T-cell (primary cell): ENCODE results near the gene LRP1B. TPM values are rescaled to one million over a fixed set of nuclear protein-coding genes. Genes with fewer than 3 reads are reported as not detected.

Experiments used
- ATAC-seq, 4 experiments: fragments of 200-7000 bp in 3 of 4; fragments of 150-1000 bp in 1 of 4; cut with Tn5 transposase; replicated peaks in 1 of 4; 1 replicate in 3 of 4; 2 replicates in 1 of 4; pipeline ENCODE4 v1.10.0; 2021; ENCODE audit warnings: moderate library complexity in 3 of 4, mild to moderate bottlenecking in 2 of 4, moderate number of reproducible peaks in 1 of 4
- CTCF ChIA-PET, 2 donors: fragments of 300-600 bp; sonication (Branson Sonifier 250); formaldehyde crosslinking; loops; one replicate each; lab custom pipeline; 2022; ENCODE audit warnings: antibody characterized with exemption in 2 of 2; lab: Charles Lee
- POLR2A ChIA-PET, 2 donors: fragments of 300-600 bp; sonication (Branson Sonifier 250); formaldehyde crosslinking; loops; one replicate each; lab custom pipeline; 2022; ENCODE audit warnings: antibody characterized with exemption in 2 of 2; lab: Charles Lee
- DNase-seq, 35 experiments: peaks; one replicate each; pipeline versions ENCODE4 v3.0.0 to v3.0.0-alpha.2; 2013 to 2023
- H3K27ac ChIP-seq: one replicate; pipeline ENCODE4 v1.5.1; 2013; ENCODE audit warnings: low read length
- H3K27me3 ChIP-seq, 2 experiments: replicated peaks in 1 of 2; 1 replicate in 1 of 2; 2 replicates in 1 of 2; pipeline versions ENCODE4 v1.6.1 to v1.7.0; 2013; ENCODE audit warnings: low read length in 1 of 2, mixed read lengths in 1 of 2; ENCODE audit not compliant: control insufficient read depth in 2 of 2, insufficient read depth in 2 of 2; ENCODE audit errors: extremely low read depth in 1 of 2
- H3K36me3 ChIP-seq, 2 donors: 1 replicate in 1 of 2; 2 replicates in 1 of 2; pipeline versions ENCODE4 v1.6.1 to v1.7.0; 2013; ENCODE audit warnings: low read length in 1 of 2; ENCODE audit not compliant: control insufficient read depth in 2 of 2, insufficient read depth in 1 of 2; ENCODE audit errors: extremely low read depth in 1 of 2
- H3K4me1 ChIP-seq, 2 experiments: 1 replicate in 1 of 2; 2 replicates in 1 of 2; pipeline versions ENCODE4 v1.6.1 to v1.7.0; 2013; ENCODE audit warnings: low read length in 2 of 2, mixed read lengths in 1 of 2; ENCODE audit not compliant: insufficient read depth in 2 of 2, control insufficient read depth in 1 of 2; ENCODE audit errors: extremely low read depth in 1 of 2
- H3K4me3 ChIP-seq, 2 donors: 1 replicate in 1 of 2; 2 replicates in 1 of 2; pipeline versions ENCODE4 v1.5.1 to v1.7.0; 2013; ENCODE audit warnings: mild to moderate bottlenecking in 2 of 2, low read length in 1 of 2, moderate library complexity in 1 of 2; ENCODE audit not compliant: control insufficient read depth in 1 of 2; ENCODE audit errors: extremely low read depth in 1 of 2
- H3K9me3 ChIP-seq: 2 replicates; pipeline ENCODE4 v1.7.0; 2013
- H3K27ac Mint-ChIP-seq, 2 donors: one replicate each; pipeline ENCODE4 v1.8.0; 2020 to 2021; ENCODE audit warnings: mild to moderate bottlenecking in 2 of 2, mixed read lengths in 2 of 2
- H3K27me3 Mint-ChIP-seq, 2 donors: one replicate each; pipeline ENCODE4 v1.8.0; 2021 to 2022; ENCODE audit warnings: mixed read lengths in 2 of 2
- H3K36me3 Mint-ChIP-seq: one replicate; pipeline ENCODE4 v1.8.0; 2021; ENCODE audit warnings: mixed read lengths
- H3K4me1 Mint-ChIP-seq, 3 donors: one replicate each; pipeline ENCODE4 v1.8.0; 2020 to 2022; ENCODE audit warnings: mixed read lengths in 3 of 3, mild to moderate bottlenecking in 1 of 3
- H3K4me3 Mint-ChIP-seq, 3 donors: one replicate each; pipeline ENCODE4 v1.8.0; 2020 to 2022; ENCODE audit warnings: mild to moderate bottlenecking in 3 of 3, mixed read lengths in 3 of 3, moderate library complexity in 3 of 3
- H3K9me3 Mint-ChIP-seq, 3 donors: one replicate each; pipeline ENCODE4 v1.8.0; 2020 to 2022; ENCODE audit warnings: mixed read lengths in 3 of 3
- whole genome bisulfite sequencing: methylation state at CpG from one replicate; pipeline ENCODE4 v1.1.5; 2013; ENCODE audit warnings: missing lambda C conversion rate; ENCODE audit not compliant: insufficient coverage; 5-methylcytosine and 5-hydroxymethylcytosine counted together
- total RNA-seq, 35 experiments: library from RNA in 6 of 35; stranded (reverse) in 6 of 35; fragments of 120-200 nt in 1 of 35; gene quantifications; one replicate each; pipeline versions ENCODE4 v1.2.1 to v1.2.4 and lab custom pipeline; 2013 to 2026

Gene LRP1B
- total RNA-seq, 5 donors from 2014 or later (not counting 1 experiment from before 2014, with no cell fraction given) = not detected

- 20% methylated on average over 1 of the region's 1 CpG for WGBS
- Histone ChIP-seq H3K4me1 (no peaks in the 10 kb centered on the region), H3K27ac (no peak overlapping the region), H3K36me3 (no peaks in the 10 kb centered on the region), H3K27me3 (no peaks in the 10 kb centered on the region), H3K4me3 (no peak overlapping the region), H3K9me3 (no peaks in the 10 kb centered on the region)
- Mint-ChIP-seq H3K27ac (no peak overlapping the region), H3K36me3 (no peaks in the 10 kb centered on the region), H3K27me3 (no peaks in the 10 kb centered on the region), H3K4me3 (no peak overlapping the region), H3K4me1 (no peaks in the 10 kb centered on the region), H3K9me3 (peaks cover 4 to 12% (median 9%) of the 10 kb centered on the region in 3 donors)
- CTCF ChIA-PET = no interaction called here
- DNase-seq = no peak
- no peak for ATAC-seq
- POLR2A ChIA-PET = no interaction called here
Observed at GRCh38 chr2:141260911-141261310, 869.9 kb downstream of the LRP1B start.

DNA sequence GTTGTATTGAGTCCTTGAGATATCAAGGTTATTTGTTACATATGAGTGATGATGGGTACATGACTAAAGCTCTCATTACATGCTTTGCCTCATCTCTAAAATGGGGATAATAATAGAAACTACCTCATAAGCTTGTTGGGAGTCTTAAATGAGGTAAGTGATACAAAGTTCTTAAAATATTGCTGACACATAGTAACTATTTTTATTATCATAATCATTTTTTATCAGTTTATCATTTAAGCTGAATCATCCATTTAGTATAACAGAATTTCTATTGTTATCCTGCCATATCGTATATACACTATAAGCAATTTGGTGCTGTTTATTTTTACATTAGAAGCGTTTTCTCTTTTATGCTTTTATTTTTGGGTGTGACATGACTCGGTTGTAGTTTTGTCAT, 871.1 kb downstream of the LRP1B start:
- no peaks in the 10 kb centered on the region for H3K27me3 Mint-ChIP-seq
- H3K27ac Mint-ChIP-seq = no peak overlapping the region
- POLR2A ChIA-PET = no interaction called here
- no peaks in the 10 kb centered on the region for H3K27me3 ChIP-seq
- H3K36me3 Mint-ChIP-seq = no peaks in the 10 kb centered on the region
- no peaks in the 10 kb centered on the region for H3K4me1 Mint-ChIP-seq
- H3K9me3 Mint-ChIP-seq = peaks cover 0 to 9% (median 4%) of the 10 kb centered on the region in 3 donors
- CTCF ChIA-PET = no interaction called here
- H3K9me3 ChIP-seq = no peaks in the 10 kb centered on the region
- DNase-seq (no peak), ATAC-seq (no peak)
- no CpG with 5 or more reads among the region's 3 CpGs for WGBS
- no peaks in the 10 kb centered on the region for H3K36me3 ChIP-seq
- H3K4me3 Mint-ChIP-seq = no peak overlapping the region
- no peak overlapping the region for H3K27ac ChIP-seq
- no peaks in the 10 kb centered on the region for H3K4me1 ChIP-seq
- no peak overlapping the region for H3K4me3 ChIP-seq

- Mint-ChIP-seq H3K27ac (no peak overlapping the region), H3K4me3 (no peak overlapping the region), H3K36me3 (no peaks in the 10 kb centered on the region), H3K4me1 (no peaks in the 10 kb centered on the region), H3K27me3 (no peaks in the 10 kb centered on the region), H3K9me3 (peaks cover 4 to 25% (median 10%) of the 10 kb centered on the region in 3 donors)
- ATAC-seq = no peak
- DNase-seq = no peak
- no CpG with 5 or more reads among the region's 1 CpG for WGBS
- ChIA-PET CTCF (no interaction called here), POLR2A (no interaction called here)
- Histone ChIP-seq H3K4me3 (no peak overlapping the region), H3K9me3 (no peaks in the 10 kb centered on the region), H3K36me3 (no peaks in the 10 kb centered on the region), H3K27me3 (no peaks in the 10 kb centered on the region), H3K4me1 (no peaks in the 10 kb centered on the region), H3K27ac (no peak overlapping the region)
Observed at GRCh38 chr2:141242008-141242407, 888.8 kb downstream of the LRP1B start.

DNA sequence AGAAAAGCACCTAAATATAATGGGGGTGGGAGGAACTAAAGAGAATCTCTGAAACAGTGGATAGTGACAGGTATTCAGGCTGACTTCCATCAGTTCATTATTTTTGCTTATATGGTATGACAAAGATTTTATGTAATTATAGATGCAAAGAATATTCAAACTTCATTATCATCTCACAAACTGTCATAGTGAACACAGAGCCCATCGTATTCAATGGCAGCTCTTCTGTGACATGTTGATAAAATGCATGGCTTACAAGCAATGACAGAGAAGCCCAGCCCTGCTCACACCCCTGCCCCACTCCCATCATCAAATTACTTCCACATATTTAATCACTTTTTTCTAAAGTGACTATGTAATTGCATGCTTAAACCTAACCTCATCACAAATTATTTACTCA, 904.3 kb downstream of the LRP1B start:
- ChIA-PET CTCF (interaction anchor here in 1 of 2 donors (0.6 kb wide), 1 partner anchor 9 kb away, joined by 3 read pairs; no protein-coding TSS in a partner anchor), POLR2A (no interaction called here)
- H3K36me3 Mint-ChIP-seq = no peaks in the 10 kb centered on the region
- Histone ChIP-seq H3K9me3 (no peaks in the 10 kb centered on the region), H3K36me3 (no peaks in the 10 kb centered on the region), H3K27me3 (no peaks in the 10 kb centered on the region), H3K4me1 (no peaks in the 10 kb centered on the region), H3K4me3 (no peak overlapping the region), H3K27ac (no peak overlapping the region)
- H3K27me3 Mint-ChIP-seq = no peaks in the 10 kb centered on the region
- no peak overlapping the region for H3K4me3 Mint-ChIP-seq
- no peak overlapping the region for H3K27ac Mint-ChIP-seq
- 64% methylated on average over 1 of the region's 1 CpG for WGBS
- peaks cover 20 to 28% (median 24%) of the 10 kb centered on the region in 3 donors for H3K9me3 Mint-ChIP-seq
- H3K4me1 Mint-ChIP-seq = no peaks in the 10 kb centered on the region
- DNase-seq (no peak), ATAC-seq (no peak)

DNA sequence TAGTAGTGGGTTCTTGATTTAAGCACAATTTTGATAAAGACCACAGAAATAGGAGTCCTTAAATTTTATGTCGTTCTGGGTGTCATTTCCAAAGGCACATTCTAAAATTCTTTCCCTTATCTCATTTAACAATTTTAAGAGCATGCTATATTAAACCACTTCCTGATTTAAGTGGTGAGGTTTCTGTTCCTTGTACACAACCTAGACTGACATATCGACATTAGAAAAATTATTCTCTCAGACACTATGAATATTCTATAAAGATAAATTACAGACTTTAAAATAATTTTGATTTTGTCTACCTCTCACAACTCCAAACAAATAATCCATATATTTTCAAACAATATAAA, 923.8 kb downstream of the LRP1B start:
- Mint-ChIP-seq H3K27me3 (no peaks in the 10 kb centered on the region), H3K4me1 (no peaks in the 10 kb centered on the region), H3K36me3 (no peaks in the 10 kb centered on the region), H3K27ac (no peak overlapping the region), H3K4me3 (no peak overlapping the region), H3K9me3 (peaks cover 9 to 23% (median 23%) of the 10 kb centered on the region in 3 donors)
- CTCF ChIA-PET = no interaction called here
- Histone ChIP-seq H3K9me3 (no peaks in the 10 kb centered on the region), H3K4me1 (no peaks in the 10 kb centered on the region), H3K4me3 (no peak overlapping the region), H3K36me3 (no peaks in the 10 kb centered on the region), H3K27me3 (no peaks in the 10 kb centered on the region), H3K27ac (no peak overlapping the region)
- ATAC-seq = no peak
- DNase-seq = no peak
- no CpG with 5 or more reads among the region's 2 CpGs for WGBS
- POLR2A ChIA-PET = no interaction called here

DNA sequence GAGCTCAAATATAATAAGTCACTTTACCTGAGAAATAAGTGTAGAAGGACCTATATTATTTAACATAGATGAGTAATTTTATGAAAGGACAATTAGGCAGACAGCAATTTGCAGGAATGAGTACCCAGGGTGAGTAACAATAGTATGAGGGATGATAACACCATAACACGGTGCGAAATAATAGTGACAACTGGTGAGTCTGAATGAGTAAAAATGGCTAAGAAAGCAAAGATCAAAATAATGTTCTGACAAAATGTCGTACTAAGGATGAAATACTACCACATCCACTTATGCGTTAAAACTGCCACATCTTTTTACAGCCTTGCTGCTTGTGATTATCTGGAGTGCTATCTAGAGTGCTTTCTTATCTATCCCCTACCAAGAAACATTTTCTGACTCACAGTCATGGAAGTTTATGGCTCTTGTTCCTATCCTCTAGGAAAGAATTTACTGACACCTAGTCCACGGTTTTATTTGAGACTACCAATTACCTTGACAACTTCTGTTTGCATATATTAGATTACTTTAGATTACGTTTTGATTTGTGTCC, 929.7 kb downstream of the LRP1B start:
- peaks cover 9 to 21% (median 14%) of the 10 kb centered on the region in 3 donors for H3K9me3 Mint-ChIP-seq
- H3K27ac Mint-ChIP-seq = no peak overlapping the region
- no peak overlapping the region for H3K4me3 Mint-ChIP-seq
- H3K4me3 ChIP-seq = no peak overlapping the region
- no peak for DNase-seq
- H3K36me3 Mint-ChIP-seq = no peaks in the 10 kb centered on the region
- no CpG with 5 or more reads among the region's 6 CpGs for WGBS
- H3K27me3 ChIP-seq = no peaks in the 10 kb centered on the region
- no peak for ATAC-seq
- CTCF ChIA-PET = no interaction called here
- H3K36me3 ChIP-seq = no peaks in the 10 kb centered on the region
- no peaks in the 10 kb centered on the region for H3K9me3 ChIP-seq
- POLR2A ChIA-PET = no interaction called here
- H3K4me1 ChIP-seq = no peaks in the 10 kb centered on the region
- no peaks in the 10 kb centered on the region for H3K27me3 Mint-ChIP-seq
- no peaks in the 10 kb centered on the region for H3K4me1 Mint-ChIP-seq
- H3K27ac ChIP-seq = no peak overlapping the region

- no CpG with 5 or more reads among the region's 1 CpG for WGBS
- no peak for ATAC-seq
Observed at GRCh38 chr2:141200191-141200590, 930.6 kb downstream of the LRP1B start.

More at GRCh38 chr2:141200191-141200590, 930.6 kb downstream of the LRP1B start:
- CTCF ChIA-PET = no interaction called here
- Mint-ChIP-seq H3K36me3 (no peaks in the 10 kb centered on the region), H3K27ac (no peak overlapping the region), H3K9me3 (peaks cover 9 to 21% (median 14%) of the 10 kb centered on the region in 3 donors), H3K4me3 (no peak overlapping the region), H3K4me1 (no peaks in the 10 kb centered on the region), H3K27me3 (no peaks in the 10 kb centered on the region)
- no peak for DNase-seq
- POLR2A ChIA-PET = no interaction called here
- Histone ChIP-seq H3K4me1 (no peaks in the 10 kb centered on the region), H3K36me3 (no peaks in the 10 kb centered on the region), H3K9me3 (no peaks in the 10 kb centered on the region), H3K4me3 (no peak overlapping the region), H3K27ac (no peak overlapping the region), H3K27me3 (no peaks in the 10 kb centered on the region)
